Peyer's patch (tissue), 4 donors: ENCODE results near the gene NWD2.

Experiments used
- POLR2A ChIP-seq, 2 donors: fragments of 450-650 bp; IDR thresholded peaks; one replicate each; pipeline ENCODE4 v1.5.1; 2017; ENCODE audit warnings: antibody characterized with exemption in 2 of 2, mild to moderate bottlenecking in 2 of 2, moderate library complexity in 2 of 2
- TF ChIP-seq, protein P1 (sequence below), 6 experiments: fragments of 450-650 bp in 4 of 6; fragments of 200-600 bp in 2 of 6; sonication (generic) in 1 of 6; IDR thresholded peaks; one replicate each; pipeline ENCODE4 v1.5.1; 2017 to 2019; ENCODE audit warnings: antibody characterized with exemption in 6 of 6, mild to moderate bottlenecking in 3 of 6, moderate library complexity in 1 of 6

DNA sequence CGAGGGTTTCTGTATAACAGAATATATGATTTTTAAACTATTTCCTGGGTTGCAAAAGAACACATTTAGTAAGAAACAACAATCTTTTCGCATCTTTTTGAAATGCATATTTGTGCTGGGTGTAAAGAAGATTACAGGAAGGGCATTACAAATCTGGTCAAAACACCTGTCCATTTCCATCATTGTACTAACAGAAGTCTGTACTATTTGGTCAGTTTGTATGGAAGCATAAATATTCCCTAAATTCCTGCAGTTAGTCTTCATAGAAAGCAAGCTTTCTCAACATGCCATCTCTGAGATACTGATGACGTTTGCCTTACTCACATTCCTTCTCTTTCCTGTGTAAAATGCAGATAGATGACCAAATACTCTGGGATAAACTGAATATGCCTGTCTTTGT, 203.3 kb downstream of the NWD2 start:
- TF ChIP-seq, protein P1, sequence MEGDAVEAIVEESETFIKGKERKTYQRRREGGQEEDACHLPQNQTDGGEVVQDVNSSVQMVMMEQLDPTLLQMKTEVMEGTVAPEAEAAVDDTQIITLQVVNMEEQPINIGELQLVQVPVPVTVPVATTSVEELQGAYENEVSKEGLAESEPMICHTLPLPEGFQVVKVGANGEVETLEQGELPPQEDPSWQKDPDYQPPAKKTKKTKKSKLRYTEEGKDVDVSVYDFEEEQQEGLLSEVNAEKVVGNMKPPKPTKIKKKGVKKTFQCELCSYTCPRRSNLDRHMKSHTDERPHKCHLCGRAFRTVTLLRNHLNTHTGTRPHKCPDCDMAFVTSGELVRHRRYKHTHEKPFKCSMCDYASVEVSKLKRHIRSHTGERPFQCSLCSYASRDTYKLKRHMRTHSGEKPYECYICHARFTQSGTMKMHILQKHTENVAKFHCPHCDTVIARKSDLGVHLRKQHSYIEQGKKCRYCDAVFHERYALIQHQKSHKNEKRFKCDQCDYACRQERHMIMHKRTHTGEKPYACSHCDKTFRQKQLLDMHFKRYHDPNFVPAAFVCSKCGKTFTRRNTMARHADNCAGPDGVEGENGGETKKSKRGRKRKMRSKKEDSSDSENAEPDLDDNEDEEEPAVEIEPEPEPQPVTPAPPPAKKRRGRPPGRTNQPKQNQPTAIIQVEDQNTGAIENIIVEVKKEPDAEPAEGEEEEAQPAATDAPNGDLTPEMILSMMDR (IDR thresholded peaks at IDR 0.05): no peak
- no peak for TF ChIP-seq POLR2A (IDR thresholded peaks at IDR 0.05)
